Loucy (cell line): ENCODE results near the gene MAGEA10.
"Not testable (repeated sequence)": the region's sequence is repeated elsewhere in the genome, so short reads cannot be mapped to it uniquely, and the experiment has no call there.

Experiments
- EZH2phosphoT487 ChIP-seq: fragments of 200-600 bp; IDR thresholded peaks from 2 replicates; pipeline ENCODE4 v1.6.1; 2018; ENCODE audit warnings: antibody characterized with exemption, mild to moderate bottlenecking, moderate library complexity, borderline replicate concordance
- TF ChIP-seq, protein P1 (sequence below): fragments of 200-600 bp; sonication (generic); conservative IDR thresholded peaks from 2 replicates; pipeline ENCODE4 v1.5.1; 2014; ENCODE audit warnings: mild to moderate bottlenecking, antibody characterized with exemption, low read length

DNA sequence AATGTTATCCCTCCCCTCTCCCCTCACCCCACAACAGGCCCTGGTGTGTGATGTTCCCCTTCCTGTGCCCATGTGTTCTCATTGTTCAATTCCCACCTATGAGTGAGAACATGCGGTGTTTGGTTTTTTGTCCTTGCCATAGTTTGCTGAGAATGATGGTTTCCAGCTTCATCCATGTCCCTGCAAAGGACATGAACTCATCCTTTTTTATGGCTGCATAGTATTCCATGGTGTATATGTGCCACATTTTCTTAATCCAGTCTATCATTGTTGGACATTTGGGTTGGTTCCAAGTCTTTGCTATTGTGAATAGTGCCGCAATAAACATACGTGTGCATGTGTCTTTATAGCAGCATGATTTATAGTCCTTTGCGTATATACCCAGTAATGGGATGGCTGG, 35.5 kb upstream of the MAGEA10 start:
- TF ChIP-seq, protein P1, sequence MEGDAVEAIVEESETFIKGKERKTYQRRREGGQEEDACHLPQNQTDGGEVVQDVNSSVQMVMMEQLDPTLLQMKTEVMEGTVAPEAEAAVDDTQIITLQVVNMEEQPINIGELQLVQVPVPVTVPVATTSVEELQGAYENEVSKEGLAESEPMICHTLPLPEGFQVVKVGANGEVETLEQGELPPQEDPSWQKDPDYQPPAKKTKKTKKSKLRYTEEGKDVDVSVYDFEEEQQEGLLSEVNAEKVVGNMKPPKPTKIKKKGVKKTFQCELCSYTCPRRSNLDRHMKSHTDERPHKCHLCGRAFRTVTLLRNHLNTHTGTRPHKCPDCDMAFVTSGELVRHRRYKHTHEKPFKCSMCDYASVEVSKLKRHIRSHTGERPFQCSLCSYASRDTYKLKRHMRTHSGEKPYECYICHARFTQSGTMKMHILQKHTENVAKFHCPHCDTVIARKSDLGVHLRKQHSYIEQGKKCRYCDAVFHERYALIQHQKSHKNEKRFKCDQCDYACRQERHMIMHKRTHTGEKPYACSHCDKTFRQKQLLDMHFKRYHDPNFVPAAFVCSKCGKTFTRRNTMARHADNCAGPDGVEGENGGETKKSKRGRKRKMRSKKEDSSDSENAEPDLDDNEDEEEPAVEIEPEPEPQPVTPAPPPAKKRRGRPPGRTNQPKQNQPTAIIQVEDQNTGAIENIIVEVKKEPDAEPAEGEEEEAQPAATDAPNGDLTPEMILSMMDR, result not testable (repeated sequence)
- not testable (repeated sequence) for TF ChIP-seq EZH2phosphoT487
